Caki2 (cell line): Measurements from ENCODE around the gene HOXA2. TPM values are rescaled to one million over a fixed set of nuclear protein-coding genes. Genes with fewer than 3 reads are reported as not detected.

Source experiments
- DNase-seq: peaks from one replicate; pipeline ENCODE4 v3.0.0-alpha.2; 2015; ENCODE audit warnings: low read depth
- in situ Hi-C: cut with HindIII; loops from 2 replicates; pipeline ENCODE4 v1.10.0; 2016; ENCODE audit warnings: low sequenced_read_pairs, low pct_unique_long_range_greater_than_20kb, mixed read lengths
- total RNA-seq: library from RNA; depleted of rRNA; stranded (reverse); fragments of >200 nt; shearing (Covaris generic); gene quantifications from 2 replicates; pipeline ENCODE4 v1.2.3, GENCODE V29; 2014; ENCODE audit warnings: low replicate concordance

HOXA2 gene
- total RNA-seq, 1 experiment from 2014 or later, result 0.30 TPM

GRCh38 chr7:27095050-27095896 is 7.2 kb downstream of the HOXA2 start:
- DNase-seq, result no peak
- in situ Hi-C loops, result no loop called here

- no peak for DNase-seq
- in situ Hi-C loops, result no loop called here
Measured at GRCh38 chr7:27094304-27095049, 8.0 kb downstream of the HOXA2 start.

- in situ Hi-C loops, result no loop called here
- DNase-seq, result no peak
Measured at GRCh38 chr7:27093184-27093895, 9.1 kb downstream of the HOXA2 start.

GRCh38 chr7:27092819-27093110 is 9.7 kb downstream of the HOXA2 start:
- in situ Hi-C loops, result no loop called here

GRCh38 chr7:27091941-27092818 is 10.3 kb downstream of the HOXA2 start:
- no peak for DNase-seq
- in situ Hi-C loops, result no loop called here

More at GRCh38 chr7:27092819-27093110, 9.7 kb downstream of the HOXA2 start:
- DNase-seq, result no peak

GRCh38 chr7:27091105-27091504 is 11.4 kb downstream of the HOXA2 start:
- DNase-seq, result no peak
- in situ Hi-C loops, result no loop called here

- in situ Hi-C loops, result no loop called here
- DNase-seq, result no peak
Measured at GRCh38 chr7:27088002-27088922, 14.2 kb downstream of the HOXA2 start.

- no peak for DNase-seq
- in situ Hi-C loops, result no loop called here
Measured at GRCh38 chr7:27083646-27084045, 18.8 kb downstream of the HOXA2 start.

- in situ Hi-C loops, result no loop called here
Measured at GRCh38 chr7:27082171-27082570, 20.3 kb downstream of the HOXA2 start.

GRCh38 chr7:27080844-27081436 is 21.5 kb downstream of the HOXA2 start:
- DNase-seq, result no peak
- in situ Hi-C loops, result no loop called here

More at GRCh38 chr7:27082171-27082570, 20.3 kb downstream of the HOXA2 start:
- no peak for DNase-seq

GRCh38 chr7:27079234-27079975 is 23.1 kb downstream of the HOXA2 start:
- in situ Hi-C loops, result no loop called here
- DNase-seq, result no peak

- in situ Hi-C loops, result no loop called here
- no peak for DNase-seq
Measured at GRCh38 chr7:27078616-27079233, 23.8 kb downstream of the HOXA2 start.

- DNase-seq, result no peak
- in situ Hi-C loops, result no loop called here
Measured at GRCh38 chr7:27073076-27073475, 29.4 kb downstream of the HOXA2 start.

GRCh38 chr7:27071622-27072390 is 30.7 kb downstream of the HOXA2 start:
- in situ Hi-C loops, result no loop called here
- DNase-seq, result no peak

GRCh38 chr7:27068259-27068658 is 34.2 kb downstream of the HOXA2 start:
- DNase-seq, result peak; percentile 54
- in situ Hi-C loops, result no loop called here
